ENCODE measurements around the gene SP4. TPM values are rescaled to one million over a fixed set of nuclear protein-coding genes. Genes with fewer than 3 reads are reported as not detected.

SP4 gene
- total RNA-seq, 3 donors from 2014 or later = 3.8 to 6.7 (median 6.0) TPM

DNA sequence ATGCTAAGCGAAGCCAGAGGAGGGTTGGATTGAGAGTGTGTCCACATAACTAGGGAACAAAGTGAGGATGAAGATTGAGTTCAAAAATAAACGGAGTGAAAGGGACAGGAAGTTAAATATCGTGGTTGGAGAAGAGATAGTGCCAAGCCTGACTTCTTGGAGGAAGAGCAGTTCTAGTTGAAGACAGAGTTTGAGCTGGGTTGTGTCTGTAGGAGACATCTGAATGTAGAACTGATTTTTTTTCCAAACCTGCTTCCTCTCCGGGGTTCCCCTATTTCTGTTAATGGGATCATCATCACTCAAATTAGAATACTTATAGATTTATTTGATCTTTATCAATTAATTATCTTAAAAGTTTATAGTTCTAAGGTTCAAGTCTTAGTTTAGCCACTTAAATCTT lies 35.6 kb downstream of the SP4 start:
- ATAC-seq (no peak), DNase-seq (no peak)
- no peak overlapping the region for H3K4me3 ChIP-seq
- H3K36me3 ChIP-seq (ENCODE audit: low read depth) = no peaks in the 10 kb centered on the region
- intact Hi-C loops (cut with DNase I, micrococcal nuclease) = no loop called here
- H3K9me3 ChIP-seq = no peaks in the 10 kb centered on the region
- H3K4me1 ChIP-seq (ENCODE audit: low read depth) = no peaks in the 10 kb centered on the region
- TF ChIP-seq, protein P1, sequence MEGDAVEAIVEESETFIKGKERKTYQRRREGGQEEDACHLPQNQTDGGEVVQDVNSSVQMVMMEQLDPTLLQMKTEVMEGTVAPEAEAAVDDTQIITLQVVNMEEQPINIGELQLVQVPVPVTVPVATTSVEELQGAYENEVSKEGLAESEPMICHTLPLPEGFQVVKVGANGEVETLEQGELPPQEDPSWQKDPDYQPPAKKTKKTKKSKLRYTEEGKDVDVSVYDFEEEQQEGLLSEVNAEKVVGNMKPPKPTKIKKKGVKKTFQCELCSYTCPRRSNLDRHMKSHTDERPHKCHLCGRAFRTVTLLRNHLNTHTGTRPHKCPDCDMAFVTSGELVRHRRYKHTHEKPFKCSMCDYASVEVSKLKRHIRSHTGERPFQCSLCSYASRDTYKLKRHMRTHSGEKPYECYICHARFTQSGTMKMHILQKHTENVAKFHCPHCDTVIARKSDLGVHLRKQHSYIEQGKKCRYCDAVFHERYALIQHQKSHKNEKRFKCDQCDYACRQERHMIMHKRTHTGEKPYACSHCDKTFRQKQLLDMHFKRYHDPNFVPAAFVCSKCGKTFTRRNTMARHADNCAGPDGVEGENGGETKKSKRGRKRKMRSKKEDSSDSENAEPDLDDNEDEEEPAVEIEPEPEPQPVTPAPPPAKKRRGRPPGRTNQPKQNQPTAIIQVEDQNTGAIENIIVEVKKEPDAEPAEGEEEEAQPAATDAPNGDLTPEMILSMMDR (IDR thresholded peaks at IDR 0.05) = no peak

DNA sequence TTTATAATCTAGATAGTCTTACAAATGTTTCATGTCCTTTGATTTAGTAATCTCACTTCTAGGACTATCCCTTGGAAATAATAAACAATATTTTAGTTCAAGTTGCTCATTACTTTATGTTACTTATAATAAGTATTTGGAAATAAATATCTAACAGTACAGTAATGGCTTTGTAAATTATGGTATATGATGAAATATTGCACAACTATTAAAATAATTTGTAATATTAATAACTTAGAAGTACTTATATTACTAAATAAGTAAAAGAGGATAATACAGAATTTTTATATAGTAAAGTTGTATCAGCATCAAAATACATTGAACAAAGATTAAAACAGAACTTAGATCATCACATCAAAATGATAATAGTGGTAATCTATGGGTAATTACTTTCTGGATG lies 41.1 kb downstream of the SP4 start:
- TF ChIP-seq, protein P1 (IDR thresholded peaks at IDR 0.05) = no peak
- no peaks in the 10 kb centered on the region for H3K9me3 ChIP-seq
- ATAC-seq (no peak), DNase-seq (no peak)
- intact Hi-C loops (cut with DNase I, micrococcal nuclease) = no loop called here
- H3K4me3 ChIP-seq = no peak overlapping the region
- H3K4me1 ChIP-seq (ENCODE audit: low read depth) = no peaks in the 10 kb centered on the region
- no peaks in the 10 kb centered on the region for H3K36me3 ChIP-seq (ENCODE audit: low read depth)

DNA sequence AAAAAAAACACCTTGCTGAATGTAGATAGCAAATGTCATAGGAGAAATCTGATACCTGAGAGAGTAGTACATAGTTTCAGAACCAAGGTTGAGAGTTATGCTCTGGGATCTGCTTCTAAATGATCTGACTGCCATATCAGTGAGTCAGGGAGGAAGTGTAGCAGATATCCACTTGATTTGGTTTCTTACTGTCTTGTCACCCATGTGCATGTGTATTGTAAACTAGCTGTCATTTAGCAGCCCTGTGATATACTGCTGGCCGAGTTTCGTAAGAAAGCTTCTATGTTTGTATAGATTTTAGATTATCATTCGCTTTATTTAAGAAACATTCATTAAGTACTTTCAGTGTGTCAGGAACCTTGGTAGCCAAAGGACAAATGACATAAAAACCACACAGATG lies 42.0 kb downstream of the SP4 start:
- intact Hi-C loops (cut with DNase I, micrococcal nuclease) = no loop called here
- ATAC-seq (no peak), DNase-seq (no peak)
- Histone ChIP-seq H3K4me1 (ENCODE audit: low read depth) (no peaks in the 10 kb centered on the region), H3K4me3 (no peak overlapping the region), H3K9me3 (no peaks in the 10 kb centered on the region), H3K36me3 (ENCODE audit: low read depth) (no peaks in the 10 kb centered on the region)
- TF ChIP-seq, protein P1 (IDR thresholded peaks at IDR 0.05) = no peak

DNA sequence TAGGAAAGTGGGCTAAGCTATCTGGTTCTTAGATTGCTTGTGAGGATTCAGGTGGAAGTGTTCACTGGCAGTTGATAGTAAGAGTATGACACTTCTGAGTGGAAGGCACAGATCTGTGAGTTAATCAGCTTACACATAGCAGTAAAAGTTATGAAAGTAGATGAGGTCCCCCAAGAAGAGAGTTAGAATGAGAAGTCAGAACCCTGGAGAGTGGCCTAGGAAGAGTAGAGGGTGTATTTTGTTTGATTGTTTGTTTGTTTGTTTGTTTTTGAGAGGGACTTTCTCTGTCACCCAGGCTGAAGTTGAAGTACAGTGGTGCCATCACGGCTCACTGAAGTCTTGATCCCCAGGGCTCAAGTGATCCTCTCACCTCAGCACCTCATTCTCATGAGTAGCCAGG lies 44.1 kb downstream of the SP4 start:
- Histone ChIP-seq H3K4me1 (ENCODE audit: low read depth) (no peaks in the 10 kb centered on the region), H3K4me3 (no peak overlapping the region), H3K36me3 (ENCODE audit: low read depth) (no peaks in the 10 kb centered on the region), H3K9me3 (no peaks in the 10 kb centered on the region)
- no peak for ATAC-seq
- TF ChIP-seq, protein P1 (IDR thresholded peaks at IDR 0.05) = no peak
- intact Hi-C loops (cut with DNase I, micrococcal nuclease) = no loop called here
- no peak for DNase-seq

DNA sequence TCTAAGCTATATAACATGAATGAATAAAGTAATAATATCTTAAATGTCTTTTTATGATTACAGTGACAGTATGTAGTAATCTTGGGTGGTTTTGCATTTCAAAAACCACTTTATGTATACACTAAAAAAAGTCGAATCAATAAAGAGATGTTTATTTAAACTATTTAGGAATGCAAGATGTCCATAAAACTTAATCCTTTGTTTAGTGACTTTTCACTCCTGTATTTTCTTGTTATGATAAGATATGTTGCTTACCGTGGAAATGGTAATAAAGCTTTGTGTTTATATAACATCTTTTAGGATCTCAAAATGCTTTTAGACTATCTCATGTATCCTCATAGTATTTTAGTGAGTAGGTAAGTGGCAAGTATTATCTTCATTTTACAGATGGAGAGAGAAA lies 48.5 kb downstream of the SP4 start:
- Histone ChIP-seq H3K9me3 (no peaks in the 10 kb centered on the region), H3K4me3 (no peak overlapping the region), H3K36me3 (ENCODE audit: low read depth) (no peaks in the 10 kb centered on the region), H3K4me1 (ENCODE audit: low read depth) (no peaks in the 10 kb centered on the region)
- DNase-seq (no peak), ATAC-seq (no peak)
- intact Hi-C loops (cut with DNase I, micrococcal nuclease) = no loop called here
- TF ChIP-seq, protein P1 (IDR thresholded peaks at IDR 0.05) = no peak

DNA sequence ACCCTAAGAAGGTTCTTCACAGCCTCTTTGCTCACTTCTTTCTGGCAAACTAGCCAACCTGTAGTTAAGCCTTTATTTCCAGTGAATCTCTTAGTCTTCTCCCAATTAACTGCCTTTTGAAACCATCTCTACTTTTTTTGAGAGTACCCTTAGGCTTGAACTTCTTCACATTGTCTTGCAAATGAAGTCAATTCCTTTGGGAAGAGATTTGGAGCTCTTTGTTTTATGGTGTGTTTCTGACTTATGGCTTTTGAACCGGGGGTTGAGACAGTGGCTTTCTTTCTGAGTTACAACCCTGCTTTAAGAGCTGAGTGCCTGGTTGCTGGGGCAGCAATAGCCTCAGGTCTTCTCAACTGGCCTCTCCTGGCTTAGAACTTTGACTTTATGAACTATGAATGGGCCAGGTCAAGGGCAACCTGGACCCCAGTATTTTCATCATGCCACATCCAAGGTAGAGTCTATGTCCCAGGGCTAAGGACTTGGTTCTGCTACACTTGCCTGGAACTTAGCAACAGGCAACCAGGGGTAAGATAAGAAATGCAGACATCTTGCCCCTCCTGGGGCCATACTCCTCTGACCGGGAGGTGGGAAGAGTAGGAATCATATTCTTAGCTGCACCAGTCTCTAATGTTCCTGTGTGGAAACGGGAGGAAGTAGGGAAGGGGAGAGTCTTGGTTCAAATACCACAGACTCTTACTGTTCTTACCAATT lies 53.0 kb downstream of the SP4 start:
- Histone ChIP-seq H3K4me3 (no peak overlapping the region), H3K9me3 (no peaks in the 10 kb centered on the region), H3K36me3 (ENCODE audit: low read depth) (no peaks in the 10 kb centered on the region), H3K4me1 (ENCODE audit: low read depth) (no peaks in the 10 kb centered on the region)
- intact Hi-C loops (cut with DNase I, micrococcal nuclease) = no loop called here
- TF ChIP-seq, protein P1 (IDR thresholded peaks at IDR 0.05) = no peak
- no peak for DNase-seq
- no peak for ATAC-seq

All from mucosa of descending colon (tissue), 3 donors.